Non-pigmented ciliary epithelial cell (primary cell): ENCODE data around the gene SLC2A13.
"Not testable (repeated sequence)": the region's sequence is repeated elsewhere in the genome, so short reads cannot be mapped to it uniquely, and the experiment has no call there.

Source experiments
- DNase-seq: peaks from one replicate; pipeline ENCODE4 v3.0.0-alpha.2; 2010; ENCODE audit warnings: low read depth

Gene SLC2A13

DNA sequence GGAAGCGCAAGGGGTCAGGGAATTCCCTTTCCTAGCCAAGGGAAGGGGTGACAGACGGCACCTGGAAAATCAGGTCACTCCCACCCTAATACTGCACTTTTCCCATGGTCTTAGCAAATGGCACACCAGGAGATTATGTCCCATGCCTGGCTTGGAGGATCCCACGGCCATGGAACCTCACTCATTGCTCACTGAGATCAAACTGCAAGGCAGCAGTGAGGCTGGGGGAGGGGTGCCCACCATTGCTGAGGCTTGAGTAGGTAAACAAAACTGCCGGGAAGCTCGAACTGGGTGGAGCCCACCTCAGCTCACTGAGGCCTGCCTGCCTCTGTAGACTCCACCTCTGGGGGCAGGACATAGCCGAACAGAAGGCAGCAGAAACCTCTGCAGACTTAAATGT, 359.7 kb downstream of the SLC2A13 start:
- not testable (repeated sequence) for DNase-seq

DNA sequence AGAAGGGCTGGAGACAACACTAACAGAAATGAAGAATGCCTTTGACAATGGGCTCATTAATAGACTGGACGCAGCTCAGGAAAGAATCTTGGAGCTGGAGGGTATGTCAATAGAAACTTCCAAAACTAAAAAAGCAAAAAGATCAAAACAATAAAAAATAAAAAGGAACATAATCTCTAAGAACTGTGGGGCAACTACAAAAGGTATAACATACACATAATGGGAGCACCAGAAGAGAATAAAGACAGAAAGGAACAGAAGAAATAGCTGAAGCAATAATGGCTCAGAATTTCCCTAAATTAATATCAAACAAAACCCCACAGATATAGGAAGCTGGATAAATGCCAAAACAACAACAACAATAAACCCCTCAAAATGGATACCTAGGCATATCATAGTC, 362.2 kb downstream of the SLC2A13 start:
- DNase-seq = no peak

DNA sequence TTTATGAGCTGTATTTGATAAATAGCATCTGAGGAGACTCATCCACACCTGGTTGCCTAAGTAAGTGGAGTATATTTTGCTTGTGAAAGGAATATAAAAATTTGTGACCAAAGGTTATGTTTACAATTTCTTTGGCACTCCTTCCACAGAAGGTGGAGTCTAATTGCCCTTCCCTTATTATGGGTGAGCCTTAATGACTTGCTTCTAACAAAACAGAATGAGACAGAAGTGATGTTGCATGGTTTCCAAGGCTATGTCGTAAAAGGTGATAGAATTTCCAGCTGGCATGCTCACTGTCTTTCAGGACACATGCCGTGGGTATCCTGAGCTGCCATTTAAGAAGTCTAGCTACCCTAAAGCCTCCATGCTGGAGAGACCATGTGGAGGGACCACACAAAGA, 369.5 kb downstream of the SLC2A13 start:
- DNase-seq = no peak

DNA sequence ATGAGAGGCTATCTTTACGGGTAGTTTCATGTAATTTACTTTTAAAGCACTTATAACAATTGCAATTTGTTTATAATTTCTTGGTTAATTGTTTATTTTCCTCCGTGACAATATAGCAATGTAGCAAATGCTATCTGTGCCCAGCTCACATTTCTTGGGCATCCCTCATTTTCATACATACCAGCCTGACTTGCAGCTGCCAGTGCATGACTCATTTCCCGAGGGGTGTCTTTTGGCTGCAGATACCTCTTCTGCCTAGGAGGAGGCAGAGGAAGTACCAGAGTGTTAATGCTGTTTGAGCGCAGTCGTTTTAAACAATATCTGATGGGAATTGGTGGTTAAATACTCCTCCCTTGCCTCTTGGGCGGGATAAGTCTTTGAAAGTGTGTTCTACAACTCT, 382.1 kb downstream of the SLC2A13 start:
- no peak for DNase-seq

DNA sequence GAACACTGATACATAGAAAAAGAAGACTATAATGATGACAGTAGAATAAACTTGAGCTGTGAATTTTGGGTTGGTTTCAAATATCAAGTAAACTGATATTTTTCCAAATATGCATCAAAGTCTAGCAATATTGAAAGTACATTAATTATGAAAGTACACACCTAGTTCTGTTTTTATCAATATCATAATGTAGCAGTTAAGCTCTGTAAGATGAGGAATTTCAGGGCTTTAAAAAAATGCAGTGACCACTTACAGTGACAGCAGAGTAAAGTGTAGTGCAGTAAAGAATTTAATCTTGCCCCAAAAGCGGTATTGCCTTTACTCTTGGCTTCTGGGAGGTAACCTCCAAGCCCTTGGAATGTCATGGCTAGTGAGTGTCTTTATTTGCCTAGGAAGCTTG, 383.4 kb downstream of the SLC2A13 start:
- DNase-seq = no peak

DNA sequence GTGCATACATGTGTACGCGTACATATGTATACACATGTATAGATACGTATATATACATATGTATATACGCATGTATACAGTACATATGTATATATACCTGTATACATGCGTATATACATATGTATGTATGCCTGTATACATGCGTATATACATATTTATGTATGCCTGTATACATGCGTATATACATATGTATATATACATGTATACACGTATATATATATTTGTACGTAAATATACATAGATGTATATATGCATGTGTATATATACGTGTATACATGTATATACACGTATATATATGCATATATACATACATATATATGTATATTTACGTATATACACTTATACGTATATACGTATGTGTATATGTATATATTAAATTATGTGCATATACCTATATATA, 392.3 kb downstream of the SLC2A13 start:
- DNase-seq = no peak

DNA sequence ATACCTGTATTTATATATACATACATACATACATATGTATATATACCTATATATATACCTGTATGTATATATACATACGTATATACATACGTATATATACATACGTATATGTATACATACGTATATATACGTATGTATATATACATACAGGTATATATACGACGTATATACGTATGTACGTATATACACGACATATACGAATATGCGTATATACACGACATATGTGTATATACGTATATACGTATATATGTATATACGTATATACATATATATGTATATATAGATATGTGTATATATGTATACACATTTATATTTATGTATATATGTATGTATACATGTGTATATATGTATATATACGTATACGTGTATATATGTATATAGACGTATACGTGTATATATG, 393.5 kb downstream of the SLC2A13 start:
- DNase-seq = no peak
